Astrocyte (in vitro differentiated cells and primary cell): ENCODE data around the gene GARIN3. TPM values are rescaled to one million over a fixed set of nuclear protein-coding genes. Genes with fewer than 3 reads are reported as not detected.
"Not testable (repeated sequence)": the region's sequence is repeated elsewhere in the genome, so short reads cannot be mapped to it uniquely, and the experiment has no call there.

Experiments
- DNase-seq: peaks from one replicate; pipeline ENCODE4 v3.0.0-alpha.2; 2010; ENCODE audit warnings: low read depth
- FAIRE-seq: peaks from 2 replicates; lab custom pipeline; 2011; peaks lifted over from hg19 to GRCh38; lab: Jason Lieb, UNC
- H2AFZ ChIP-seq: 2 replicates; pipeline ENCODE4 v1.6.0; 2012; ENCODE audit warnings: low read depth, low read length, inconsistent platforms
- H3K27ac ChIP-seq: 2 replicates; pipeline ENCODE4 v1.5.1; 2011; ENCODE audit warnings: low read depth, low read length, inconsistent platforms
- H3K27me3 ChIP-seq: 2 replicates; pipeline ENCODE4 v1.6.0; 2011; ENCODE audit warnings: low read length, inconsistent platforms; ENCODE audit not compliant: insufficient read depth
- H3K36me3 ChIP-seq: 2 replicates; pipeline ENCODE4 v1.5.1; 2011; ENCODE audit warnings: low read length, inconsistent platforms; ENCODE audit not compliant: insufficient read depth
- H3K4me1 ChIP-seq: 2 replicates; pipeline ENCODE4 v1.5.1; 2011; ENCODE audit warnings: low read length, inconsistent platforms; ENCODE audit not compliant: insufficient read depth
- H3K4me2 ChIP-seq: 2 replicates; pipeline ENCODE4 v1.6.0; 2012; ENCODE audit warnings: low read length, inconsistent platforms
- H3K4me3 ChIP-seq: 2 replicates; pipeline ENCODE4 v1.5.1; 2011; ENCODE audit warnings: low read depth, mild to moderate bottlenecking, low read length, inconsistent platforms; ENCODE audit not compliant: insufficient read depth
- H3K79me2 ChIP-seq: 2 replicates; pipeline ENCODE4 v1.6.0; 2012; ENCODE audit warnings: mild to moderate bottlenecking, low read length, inconsistent platforms; ENCODE audit not compliant: insufficient read depth
- H3K9ac ChIP-seq: 2 replicates; pipeline ENCODE4 v1.6.0; 2012; ENCODE audit warnings: mild to moderate bottlenecking, low read length, inconsistent platforms
- H3K9me3 ChIP-seq: 2 replicates; pipeline ENCODE4 v1.5.1; 2012; ENCODE audit warnings: low read depth, mild to moderate bottlenecking, low read length, inconsistent platforms; ENCODE audit not compliant: insufficient read depth
- H4K20me1 ChIP-seq: 2 replicates; pipeline ENCODE4 v1.6.0; 2012; ENCODE audit warnings: low read length, inconsistent platforms; ENCODE audit not compliant: insufficient read depth
- H3K27ac Mint-ChIP-seq: one replicate; pipeline ENCODE4 v1.8.0; 2021; ENCODE audit warnings: mild to moderate bottlenecking, mixed read lengths; ENCODE audit not compliant: unreplicated experiment
- H3K27me3 Mint-ChIP-seq: one replicate; pipeline ENCODE4 v1.8.0; 2021; ENCODE audit warnings: low read depth, mixed read lengths; ENCODE audit not compliant: unreplicated experiment
- H3K36me3 Mint-ChIP-seq: one replicate; pipeline ENCODE4 v1.8.0; 2021; ENCODE audit warnings: low read depth, mixed read lengths; ENCODE audit not compliant: unreplicated experiment
- H3K4me1 Mint-ChIP-seq: one replicate; pipeline ENCODE4 v1.8.0; 2021; ENCODE audit warnings: low read depth, mixed read lengths; ENCODE audit not compliant: unreplicated experiment
- H3K4me3 Mint-ChIP-seq: one replicate; pipeline ENCODE4 v1.8.0; 2021; ENCODE audit warnings: mild to moderate bottlenecking, moderate library complexity, mixed read lengths; ENCODE audit not compliant: unreplicated experiment
- H3K9me3 Mint-ChIP-seq: one replicate; pipeline ENCODE4 v1.8.0; 2021; ENCODE audit warnings: mild to moderate bottlenecking, mixed read lengths; ENCODE audit not compliant: unreplicated experiment
- EZH2 ChIP-seq: IDR thresholded peaks from 2 replicates; pipeline ENCODE4 v1.6.1; 2012; ENCODE audit warnings: mild to moderate bottlenecking, low read length, inconsistent platforms; ENCODE audit not compliant: insufficient read depth
- total RNA-seq: library from RNA; stranded (reverse); gene quantifications from 2 replicates; pipeline ENCODE4 v1.2.1, GENCODE V29; 2021
- TF ChIP-seq, protein P1 (sequence below): IDR thresholded peaks from 2 replicates; pipeline ENCODE4 v1.5.1; 2011; ENCODE audit warnings: low read depth, mild to moderate bottlenecking, inconsistent platforms, low read length, moderate library complexity; ENCODE audit not compliant: insufficient read depth

GARIN3 gene
- total RNA-seq, 1 donor from 2014 or later = not detected

DNA sequence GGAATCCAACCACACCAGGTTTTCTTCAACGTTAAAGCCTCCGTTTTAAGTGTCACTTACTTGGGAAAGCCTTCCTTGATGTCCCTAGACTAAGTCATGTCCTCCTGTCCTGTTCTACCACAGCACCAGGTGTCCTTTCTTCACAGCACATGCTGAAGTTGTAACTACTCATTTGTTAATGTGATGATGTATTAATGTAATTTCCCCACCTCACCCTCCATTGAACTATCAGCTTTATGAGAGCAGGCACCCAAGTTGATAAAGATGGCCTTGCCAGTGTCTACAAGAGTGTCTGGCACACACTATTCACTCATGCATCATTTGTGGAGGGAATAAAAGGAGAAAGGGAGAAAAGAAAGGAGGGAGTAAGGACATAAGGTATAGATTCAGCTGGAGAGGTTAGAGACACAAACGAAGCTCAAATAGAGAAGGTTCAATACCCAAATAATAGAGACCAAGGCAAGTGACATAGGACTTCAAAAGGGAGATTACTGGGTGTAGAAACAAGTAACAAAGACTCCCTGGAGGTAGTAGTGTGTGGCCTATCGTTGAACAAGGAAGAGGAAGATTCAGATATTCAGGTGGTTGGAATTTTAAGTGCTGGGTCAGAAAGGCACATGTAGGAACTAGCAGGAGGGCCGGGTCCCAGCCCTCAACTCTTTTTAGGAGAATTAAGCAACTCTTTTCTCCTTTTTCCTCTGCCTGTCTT, 21.1 kb upstream of the GARIN3 start:
- H3K4me2 ChIP-seq = no peak overlapping the region
- Mint-ChIP-seq H3K27me3 (peaks cover 18% of the 10 kb centered on the region), H3K36me3 (no peaks in the 10 kb centered on the region), H3K27ac (peak overlapping the region; percentile 67), H3K9me3 (no peaks in the 10 kb centered on the region), H3K4me1 (no peaks in the 10 kb centered on the region), H3K4me3 (no peak overlapping the region)
- DNase-seq = no peak
- H2AFZ ChIP-seq = no peak overlapping the region
- H3K9me3 ChIP-seq = no peaks in the 10 kb centered on the region
- H3K27ac ChIP-seq = no peak overlapping the region
- TF ChIP-seq, protein P1, sequence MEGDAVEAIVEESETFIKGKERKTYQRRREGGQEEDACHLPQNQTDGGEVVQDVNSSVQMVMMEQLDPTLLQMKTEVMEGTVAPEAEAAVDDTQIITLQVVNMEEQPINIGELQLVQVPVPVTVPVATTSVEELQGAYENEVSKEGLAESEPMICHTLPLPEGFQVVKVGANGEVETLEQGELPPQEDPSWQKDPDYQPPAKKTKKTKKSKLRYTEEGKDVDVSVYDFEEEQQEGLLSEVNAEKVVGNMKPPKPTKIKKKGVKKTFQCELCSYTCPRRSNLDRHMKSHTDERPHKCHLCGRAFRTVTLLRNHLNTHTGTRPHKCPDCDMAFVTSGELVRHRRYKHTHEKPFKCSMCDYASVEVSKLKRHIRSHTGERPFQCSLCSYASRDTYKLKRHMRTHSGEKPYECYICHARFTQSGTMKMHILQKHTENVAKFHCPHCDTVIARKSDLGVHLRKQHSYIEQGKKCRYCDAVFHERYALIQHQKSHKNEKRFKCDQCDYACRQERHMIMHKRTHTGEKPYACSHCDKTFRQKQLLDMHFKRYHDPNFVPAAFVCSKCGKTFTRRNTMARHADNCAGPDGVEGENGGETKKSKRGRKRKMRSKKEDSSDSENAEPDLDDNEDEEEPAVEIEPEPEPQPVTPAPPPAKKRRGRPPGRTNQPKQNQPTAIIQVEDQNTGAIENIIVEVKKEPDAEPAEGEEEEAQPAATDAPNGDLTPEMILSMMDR = no peak
- TF ChIP-seq EZH2 = no peak
- H3K36me3 ChIP-seq = no peaks in the 10 kb centered on the region
- no peaks in the 10 kb centered on the region for H4K20me1 ChIP-seq
- H3K4me1 ChIP-seq = no peaks in the 10 kb centered on the region
- H3K79me2 ChIP-seq = no peaks in the 10 kb centered on the region
- no peak overlapping the region for H3K4me3 ChIP-seq
- H3K9ac ChIP-seq = no peak overlapping the region
- peaks cover 4% of the 10 kb centered on the region for H3K27me3 ChIP-seq
- FAIRE-seq = no peak

DNA sequence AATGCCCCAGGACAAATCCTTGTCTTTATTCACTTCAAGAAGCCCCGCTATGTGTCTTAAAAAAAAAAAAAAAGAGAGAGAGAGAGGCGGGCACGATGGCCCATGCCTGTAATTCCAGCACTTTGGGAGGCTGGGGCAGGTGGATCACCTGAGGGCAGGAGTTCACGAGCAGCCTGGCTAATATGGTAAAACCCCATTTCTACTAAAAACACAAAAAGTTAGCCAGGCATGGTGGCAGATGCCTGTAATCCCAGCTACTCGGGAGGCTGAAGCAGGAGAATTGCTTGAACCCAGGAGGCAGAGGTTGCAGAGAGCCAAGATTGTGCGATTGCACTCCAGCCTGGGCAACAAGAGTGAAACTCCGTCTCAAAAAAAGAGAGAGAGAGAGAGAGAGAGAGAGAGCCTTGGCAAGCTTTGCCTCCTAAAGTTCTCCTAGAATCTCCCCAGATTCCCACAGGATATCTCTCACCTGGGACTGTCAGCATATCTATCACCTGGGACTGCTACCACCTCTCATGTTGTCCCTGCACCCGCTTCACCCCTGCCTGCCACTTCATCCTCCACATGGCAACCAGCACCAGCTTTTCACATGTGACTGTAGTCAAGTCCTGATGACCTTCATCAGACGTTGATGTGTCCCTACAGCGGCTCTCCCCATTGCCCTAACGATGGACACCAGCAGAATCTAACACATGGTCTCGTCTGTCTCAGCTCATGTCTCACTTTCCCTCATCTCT, 20.4 kb upstream of the GARIN3 start:
- H3K4me3 ChIP-seq = no peak overlapping the region
- Mint-ChIP-seq H3K27me3 (peaks cover 21% of the 10 kb centered on the region), H3K36me3 (no peaks in the 10 kb centered on the region), H3K27ac (peak overlapping the region; percentile 67), H3K9me3 (no peaks in the 10 kb centered on the region), H3K4me1 (no peaks in the 10 kb centered on the region), H3K4me3 (no peak overlapping the region)
- no peaks in the 10 kb centered on the region for H3K9me3 ChIP-seq
- H3K79me2 ChIP-seq = no peaks in the 10 kb centered on the region
- TF ChIP-seq EZH2 = no peak
- TF ChIP-seq, protein P1 = no peak
- no peak for DNase-seq
- H2AFZ ChIP-seq = no peak overlapping the region
- H3K27ac ChIP-seq = no peak overlapping the region
- no peaks in the 10 kb centered on the region for H3K36me3 ChIP-seq
- H4K20me1 ChIP-seq = no peaks in the 10 kb centered on the region
- FAIRE-seq = no peak
- H3K9ac ChIP-seq = no peak overlapping the region
- H3K4me2 ChIP-seq = no peak overlapping the region
- H3K4me1 ChIP-seq = no peaks in the 10 kb centered on the region
- H3K27me3 ChIP-seq = peaks cover 6% of the 10 kb centered on the region

DNA sequence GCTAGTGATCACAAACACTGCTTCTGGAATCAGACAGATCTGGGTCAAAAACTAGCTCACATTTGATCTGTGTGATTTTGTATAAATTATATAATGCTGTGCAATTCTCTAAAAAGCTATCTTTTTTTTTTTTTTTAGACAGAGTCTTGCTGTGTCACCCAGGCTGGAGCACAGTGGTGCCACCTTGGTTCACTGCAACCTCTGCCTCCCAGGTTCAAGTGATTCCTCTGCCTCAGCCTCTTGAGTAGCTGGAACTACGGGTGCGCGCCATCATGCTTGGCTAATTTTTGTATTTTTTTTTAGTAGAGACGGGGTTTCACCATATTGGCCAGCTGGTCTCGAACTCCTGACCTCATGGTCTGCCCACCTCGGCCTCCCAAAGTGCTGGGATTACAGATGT, 19.1 kb upstream of the GARIN3 start:
- H3K27me3 Mint-ChIP-seq = peaks cover 21% of the 10 kb centered on the region
- H3K4me3 ChIP-seq, H3K9me3 Mint-ChIP-seq, H3K79me2 ChIP-seq, H3K27ac ChIP-seq, H3K27ac Mint-ChIP-seq, H3K4me1 Mint-ChIP-seq, H3K9ac ChIP-seq, H3K36me3 ChIP-seq, H4K20me1 ChIP-seq, H3K9me3 ChIP-seq, H2AFZ ChIP-seq, H3K4me1 ChIP-seq, H3K4me2 ChIP-seq, FAIRE-seq, H3K36me3 Mint-ChIP-seq, DNase-seq, H3K4me3 Mint-ChIP-seq: not testable (repeated sequence)
- H3K27me3 ChIP-seq = peaks cover 11% of the 10 kb centered on the region
